Mononuclear cell (primary cell): ENCODE data around the gene TUBA4B. TPM values are rescaled to one million over a fixed set of nuclear protein-coding genes. Genes with fewer than 3 reads are reported as not detected.

Experiments used
- H3K27me3 ChIP-seq: 2 replicates; pipeline ENCODE4 v1.6.0; 2011; ENCODE audit warnings: low read length, control low read depth; ENCODE audit not compliant: insufficient read depth
- H3K4me1 ChIP-seq: 2 replicates; pipeline ENCODE4 v1.5.1; 2011; ENCODE audit warnings: mild to moderate bottlenecking, low read length, control low read depth; ENCODE audit not compliant: insufficient read depth
- H3K4me3 ChIP-seq: 2 replicates; pipeline ENCODE4 v1.5.1; 2011; ENCODE audit warnings: mild to moderate bottlenecking, low read length, moderate library complexity
- H3K9me3 ChIP-seq: 2 replicates; pipeline ENCODE4 v1.5.1; 2011; ENCODE audit warnings: low read depth, mild to moderate bottlenecking, control low read depth, low read length
- total RNA-seq: library from RNA; depleted of rRNA; stranded (reverse); fragments of >200 nt; gene quantifications from one replicate; pipeline ENCODE4 v1.2.3, GENCODE V29; 2012

TUBA4B gene
- total RNA-seq, 1 donor: not detected

GRCh38 chr2:219214141-219214540, 38.9 kb upstream of the TUBA4B start:
- Histone ChIP-seq H3K27me3 (no peaks in the 10 kb centered on the region), H3K4me1 (peaks cover 43% of the 10 kb centered on the region), H3K9me3 (no peaks in the 10 kb centered on the region), H3K4me3 (no peak overlapping the region)

GRCh38 chr2:219214786-219215185, 38.3 kb upstream of the TUBA4B start:
- H3K4me3 ChIP-seq: no peak overlapping the region
- peaks cover 43% of the 10 kb centered on the region for H3K4me1 ChIP-seq
- no peaks in the 10 kb centered on the region for H3K9me3 ChIP-seq
- H3K27me3 ChIP-seq: no peaks in the 10 kb centered on the region

GRCh38 chr2:219215871-219216534, 37.0 kb upstream of the TUBA4B start:
- Histone ChIP-seq H3K4me3 (no peak overlapping the region), H3K9me3 (no peaks in the 10 kb centered on the region), H3K4me1 (peaks cover 38% of the 10 kb centered on the region), H3K27me3 (no peaks in the 10 kb centered on the region)

- Histone ChIP-seq H3K4me3 (no peak overlapping the region), H3K9me3 (no peaks in the 10 kb centered on the region), H3K4me1 (peaks cover 33% of the 10 kb centered on the region), H3K27me3 (no peaks in the 10 kb centered on the region)
Measured at GRCh38 chr2:219216535-219216915, 36.5 kb upstream of the TUBA4B start.

- H3K4me3 ChIP-seq: peak overlapping the region; percentile 44
Measured at GRCh38 chr2:219218217-219218731, 34.8 kb upstream of the TUBA4B start.

GRCh38 chr2:219218732-219219701, 34.0 kb upstream of the TUBA4B start, which contains the start of gene ABCB6:
TSS of gene ABCB6 (minus strand) at chr2:219218958. CDS start at chr2:219218673, 285 bp downstream.
- no peaks in the 10 kb centered on the region for H3K9me3 ChIP-seq
- H3K4me3 ChIP-seq: peak within 1 kb of the TSS; percentile 44
- peaks cover 33% of the 10 kb centered on the region for H3K4me1 ChIP-seq
- H3K27me3 ChIP-seq: no peaks in the 10 kb centered on the region

More at GRCh38 chr2:219218217-219218731, 34.8 kb upstream of the TUBA4B start:
- Histone ChIP-seq H3K9me3 (no peaks in the 10 kb centered on the region), H3K4me1 (peaks cover 33% of the 10 kb centered on the region), H3K27me3 (no peaks in the 10 kb centered on the region)

GRCh38 chr2:219219784-219220532, 33.1 kb upstream of the TUBA4B start:
- H3K4me1 ChIP-seq: peaks cover 36% of the 10 kb centered on the region
- H3K9me3 ChIP-seq: no peaks in the 10 kb centered on the region
- H3K4me3 ChIP-seq: no peak overlapping the region
- no peaks in the 10 kb centered on the region for H3K27me3 ChIP-seq

- H3K4me3 ChIP-seq: no peak overlapping the region
- peaks cover 45% of the 10 kb centered on the region for H3K4me1 ChIP-seq
- no peaks in the 10 kb centered on the region for H3K27me3 ChIP-seq
- no peaks in the 10 kb centered on the region for H3K9me3 ChIP-seq
Measured at GRCh38 chr2:219220652-219221402, 32.2 kb upstream of the TUBA4B start.

GRCh38 chr2:219221957-219222518, 31.0 kb upstream of the TUBA4B start:
- Histone ChIP-seq H3K27me3 (no peaks in the 10 kb centered on the region), H3K9me3 (no peaks in the 10 kb centered on the region), H3K4me1 (peaks cover 51% of the 10 kb centered on the region)

GRCh38 chr2:219223831-219224610, 29.0 kb upstream of the TUBA4B start:
- Histone ChIP-seq H3K4me3 (no peak overlapping the region), H3K4me1 (peaks cover 49% of the 10 kb centered on the region), H3K27me3 (no peaks in the 10 kb centered on the region), H3K9me3 (no peaks in the 10 kb centered on the region)

More at GRCh38 chr2:219221957-219222518, 31.0 kb upstream of the TUBA4B start:
- H3K4me3 ChIP-seq: no peak overlapping the region

GRCh38 chr2:219225350-219225749, 27.7 kb upstream of the TUBA4B start:
- no peak overlapping the region for H3K4me3 ChIP-seq
- H3K9me3 ChIP-seq: no peaks in the 10 kb centered on the region
- H3K27me3 ChIP-seq: no peaks in the 10 kb centered on the region
- peaks cover 43% of the 10 kb centered on the region for H3K4me1 ChIP-seq

- Histone ChIP-seq H3K4me1 (peaks cover 51% of the 10 kb centered on the region), H3K4me3 (peak overlapping the region; percentile 80), H3K9me3 (no peaks in the 10 kb centered on the region), H3K27me3 (no peaks in the 10 kb centered on the region)
Measured at GRCh38 chr2:219228041-219228910, 24.8 kb upstream of the TUBA4B start.
